K562 (cell line): ENCODE results near the gene SOWAHA. TPM values are rescaled to one million over a fixed set of nuclear protein-coding genes. Genes with fewer than 3 reads are reported as not detected.

Experiments
- ATAC-seq: fragments of 200-7000 bp; cut with Tn5 transposase; 3 replicates; pipeline ENCODE4 v1.9.1; 2020; ENCODE audit warnings: moderate library complexity
- BruUV-seq: library from RNA; stranded (reverse); fragments of 400-500 nt; replicated peaks from 2 replicates; lab custom pipeline; 2021; lab: Mats Ljungman, UMichigan
- CTCF ChIA-PET: fragments of 300-600 bp; formaldehyde crosslinking; extraction: SDS; loops from one replicate; lab custom pipeline; 2021; ENCODE audit warnings: low intra/inter-chr PET ratio; lab: Yijun Ruan, JAX
- POLR2A ChIA-PET: fragments of 300-600, 350-650 bp; sonication (Branson Sonifier 250); formaldehyde crosslinking; extraction: SDS; loops from one replicate; lab custom pipeline; 2021; ENCODE audit warnings: antibody characterized with exemption, inconsistent platforms; lab: Yijun Ruan, JAX
- DNase-seq, 4 experiments: peaks; one replicate each; pipeline versions ENCODE4 v3.0.0 to v3.0.0-alpha.2; 2011 to 2018; ENCODE audit warnings: low spot score in 3 of 4, mixed read lengths in 3 of 4; ENCODE audit errors: extremely low read depth in 1 of 4
- FAIRE-seq: peaks from 2 replicates; lab custom pipeline; 2011; peaks lifted over from hg19 to GRCh38; lab: Jason Lieb, UNC
- H2AFZ ChIP-seq: 2 replicates; pipeline ENCODE4 v1.6.0; 2011; ENCODE audit warnings: low read depth, low read length, control low read depth, inconsistent platforms
- H3K27ac ChIP-seq: fragments of 200-600 bp; 3 replicates; pipeline ENCODE4 v1.8.0; 2011; ENCODE audit warnings: low read depth, mild to moderate bottlenecking, control low read depth, inconsistent platforms, low read length, moderate library complexity, mixed read lengths; ENCODE audit errors: extremely low read depth
- H3K27me3 ChIP-seq, 2 experiments: fragments of 300-600 bp in 1 of 2; 2 replicates in 1 of 2; 3 replicates in 1 of 2; pipeline versions ENCODE4 v1.6.0 to v1.8.0; 2011; ENCODE audit warnings: inconsistent platforms in 2 of 2, low read length in 2 of 2, mild to moderate bottlenecking in 1 of 2, mixed read lengths in 1 of 2, moderate library complexity in 1 of 2; ENCODE audit not compliant: control insufficient read depth in 2 of 2, insufficient read depth in 2 of 2
- H3K36me3 ChIP-seq: fragments of 300-600 bp; 3 replicates; pipeline ENCODE4 v1.8.0; 2011; ENCODE audit warnings: mild to moderate bottlenecking, low read length, inconsistent platforms; ENCODE audit not compliant: control insufficient read depth, insufficient read depth
- H3K4me1 ChIP-seq, 2 experiments: fragments of 200-600 bp in 1 of 2; replicated peaks in 1 of 2; 2 replicates in 1 of 2; 3 replicates in 1 of 2; pipeline versions ENCODE4 v1.5.1 to v1.8.0; 2011; ENCODE audit warnings: inconsistent platforms in 2 of 2, low read length in 2 of 2, mild to moderate bottlenecking in 1 of 2, mixed read lengths in 1 of 2, moderate library complexity in 1 of 2; ENCODE audit not compliant: control insufficient read depth in 2 of 2, insufficient read depth in 2 of 2
- H3K4me2 ChIP-seq: 2 replicates; pipeline ENCODE4 v1.6.1; 2011; ENCODE audit warnings: low read length, control low read depth, inconsistent platforms, mixed read lengths; ENCODE audit not compliant: insufficient read depth
- H3K4me3 ChIP-seq: fragments of 200-600 bp; sonication (generic), shearing (Covaris generic); 2 replicates; pipeline ENCODE4 v1.5.1; 2016; ENCODE audit warnings: control low read depth, inconsistent platforms
- H3K79me2 ChIP-seq: fragments of 200-600 bp; 3 replicates; pipeline ENCODE4 v1.8.0; 2011; ENCODE audit warnings: low read length, inconsistent platforms; ENCODE audit not compliant: control insufficient read depth, insufficient read depth
- H3K9ac ChIP-seq, 2 experiments: 2 replicates each; pipeline versions ENCODE4 v1.6.0 to v1.6.1; 2011; ENCODE audit warnings: low read depth in 2 of 2, low read length in 2 of 2, control low read depth in 1 of 2, inconsistent platforms in 1 of 2, mild to moderate bottlenecking in 1 of 2, mixed read lengths in 1 of 2; ENCODE audit not compliant: insufficient read depth in 1 of 2
- H3K9me1 ChIP-seq: one replicate; pipeline ENCODE4 v1.6.0; 2011; ENCODE audit warnings: inconsistent platforms, mild to moderate bottlenecking, low read length, moderate library complexity; ENCODE audit not compliant: control insufficient read depth, insufficient read depth
- H3K9me3 ChIP-seq: replicated peaks from 2 replicates; pipeline ENCODE4 v1.5.1; 2011; ENCODE audit warnings: low read depth, low read length, inconsistent platforms; ENCODE audit not compliant: control insufficient read depth, insufficient read depth
- H4K20me1 ChIP-seq: replicated peaks from 2 replicates; pipeline ENCODE4 v1.6.1; 2011; ENCODE audit warnings: low read length, inconsistent platforms, mixed read lengths; ENCODE audit not compliant: control insufficient read depth, insufficient read depth
- ASH1L ChIP-seq: fragments of 450-650 bp; IDR thresholded peaks from 2 replicates; pipeline ENCODE4 v1.6.1; 2018; ENCODE audit warnings: borderline replicate concordance, mild to moderate bottlenecking, low read depth; ENCODE audit not compliant: partially characterized antibody
- DIDO1 ChIP-seq: fragments of 450-650 bp; IDR thresholded peaks from 2 replicates; pipeline ENCODE4 v1.6.1; 2016; ENCODE audit warnings: low read depth, missing biosample characterization, missing genetic modification characterization
- RB1 ChIP-seq: fragments of 450-650 bp; IDR thresholded peaks from 2 replicates; pipeline ENCODE4 v1.6.1; 2017; ENCODE audit warnings: low read depth, mild to moderate bottlenecking
- RBM15 ChIP-seq: fragments of 200-400 bp; formaldehyde crosslinking; IDR thresholded peaks from 2 replicates; pipeline ENCODE4 v1.6.1; 2018; ENCODE audit warnings: mild to moderate bottlenecking, low read length, moderate library complexity; ENCODE audit not compliant: insufficient read depth
- ZNF253 ChIP-seq: fragments of 250-450 bp; sonication (Bioruptor Pico); conservative IDR thresholded peaks from 2 replicates; pipeline ENCODE4 v1.6.1; 2021; ENCODE audit warnings: mild to moderate bottlenecking
- ZNF445 ChIP-seq: fragments of 250-450 bp; sonication (Bioruptor Pico); IDR thresholded peaks from 2 replicates; pipeline ENCODE4 v1.4.0; 2020; ENCODE audit warnings: low read depth, mild to moderate bottlenecking, moderate library complexity
- WGBS: fragments of 100-300 bp; shearing (Covaris generic); methylation state at CpG from one replicate; pipeline ENCODE4 v1.1.6; 2016; ENCODE audit warnings: low coverage, mixed read lengths; ENCODE audit not compliant: insufficient coverage; ENCODE audit errors: missing lambda C conversion rate; 5-methylcytosine and 5-hydroxymethylcytosine counted together
- in situ Hi-C: fragments of 300-500 bp; cut with MboI; formaldehyde crosslinking; loops from 4 replicates; pipeline ENCODE4 v1.15.0; 2018; ENCODE audit warnings: inconsistent platforms, mixed read lengths
- intact Hi-C: fragments of 100-400 bp; cut with micrococcal nuclease; formaldehyde crosslinking; loops from 2 replicates; pipeline ENCODE4 v1.14.2; 2022
- polyA plus RNA-seq, 8 experiments: library from polyadenylated mRNA; depleted of rRNA in 4 of 8; stranded (reverse) in 5 of 8; unstranded in 3 of 8; fragments of >200 nt; fragmentation: Nextera tagmentation in 2 of 8; fragmentation: Illumina TruSeq in 1 of 8; extraction: Ambion mirVana in 2 of 8; extraction: Trizol in 1 of 8; gene quantifications; 2 replicates each; pipeline versions ENCODE4 v1.2.1 to v1.2.3, GENCODE V29; 2011 to 2014; ENCODE audit warnings: inconsistent platforms in 1 of 8, missing spikeins in 1 of 8
- total RNA-seq, 7 experiments: library from RNA; depleted of rRNA in 6 of 7; stranded (reverse); fragments of >200 nt in 6 of 7; fragmentation: Illumina TruSeq in 2 of 7; extraction: Trizol in 2 of 7; gene quantifications; 2 replicates each; pipeline versions ENCODE4 v1.2.1 to v1.2.3, GENCODE V29; 2011 to 2021; ENCODE audit warnings: low replicate concordance in 1 of 7
- TF ChIP-seq, protein P1 (sequence below): sonication (generic); formaldehyde crosslinking; IDR thresholded peaks from 2 replicates; pipeline ENCODE4 v1.9.0; 2022; ENCODE audit warnings: mild to moderate bottlenecking, missing genetic modification reagents

SOWAHA gene
- total and polyA plus RNA-seq, 9 of the 15 experiments (the other 6 are each of a cell fraction or from before 2014, with no cell fraction given) = not detected

DNA sequence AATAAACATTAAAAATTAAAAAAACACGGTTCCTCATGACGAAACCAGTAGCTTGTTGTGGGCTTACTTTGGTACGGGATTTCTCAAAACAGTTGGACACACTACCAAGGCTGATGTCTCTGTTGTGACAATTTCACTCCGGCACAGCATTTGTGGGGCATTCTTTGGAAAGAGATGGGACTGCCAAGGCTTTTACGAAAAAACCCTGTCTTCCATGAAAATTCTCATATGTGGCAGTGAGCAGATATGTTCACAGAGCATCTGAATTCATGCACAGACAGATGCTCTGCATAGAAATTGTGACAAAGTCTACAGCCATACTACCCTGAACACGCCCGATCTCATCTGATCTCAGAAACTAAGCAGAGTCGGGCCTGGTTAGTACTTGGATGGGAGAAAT, 35.2 kb downstream of the SOWAHA start:
- BruUV-seq = no TSS peak
- DNase-seq (no peak), ATAC-seq (no peak), FAIRE-seq (no peak)
- intact Hi-C loops = no loop called here
- Histone ChIP-seq H3K9me3 (no peaks in the 10 kb centered on the region), H3K9ac (no peak overlapping the region), H3K4me2 (no peak overlapping the region), H3K4me3 (no peak overlapping the region), H2AFZ (0 out of 2 replicates have a peak overlapping the region, but pooled peaks have one; percentile 14), H4K20me1 (no peaks in the 10 kb centered on the region), H3K36me3 (no peaks in the 10 kb centered on the region), H3K27ac (no peak overlapping the region), H3K79me2 (no peaks in the 10 kb centered on the region), H3K4me1 (peaks cover 0 to 14% of the 10 kb centered on the region in 2 experiments; a peak in 3 of 5 replicates), H3K9me1 (no peaks in the 10 kb centered on the region), H3K27me3 (no peaks in the 10 kb centered on the region)
- TF ChIP-seq DIDO1 (no peak), RB1 (no peak), ZNF253 (CRISPR knock-in tag) (no peak), ASH1L (no peak), ZNF445 (CRISPR knock-in tag) (no peak), RBM15 (no peak)
- TF ChIP-seq, protein P1, sequence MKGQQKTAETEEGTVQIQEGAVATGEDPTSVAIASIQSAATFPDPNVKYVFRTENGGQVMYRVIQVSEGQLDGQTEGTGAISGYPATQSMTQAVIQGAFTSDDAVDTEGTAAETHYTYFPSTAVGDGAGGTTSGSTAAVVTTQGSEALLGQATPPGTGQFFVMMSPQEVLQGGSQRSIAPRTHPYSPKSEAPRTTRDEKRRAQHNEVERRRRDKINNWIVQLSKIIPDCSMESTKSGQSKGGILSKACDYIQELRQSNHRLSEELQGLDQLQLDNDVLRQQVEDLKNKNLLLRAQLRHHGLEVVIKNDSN (CRISPR knock-in tag) = no peak
- POLR2A ChIA-PET = interaction anchor here (0.8 to 3.1 kb wide), 7 partner anchors 10 to 343 kb away, joined by 3 to 25 read pairs (median 9); partner anchors contain the start of genes GDF9 and UQCRQ
- in situ Hi-C loops = no loop called here
- 67% methylated on average over 8 of the region's 8 CpGs for WGBS
- CTCF ChIA-PET = no interaction called here
